ENCODE data around the gene RYR2. TPM values are rescaled to one million over a fixed set of nuclear protein-coding genes. Genes with fewer than 3 reads are reported as not detected.

The RYR2 gene
- total and polyA plus RNA-seq, 2 of the 8 experiments (the other 6 are each of a cell fraction or from before 2014, with no cell fraction given), result 1.3 to 4.4 TPM

DNA sequence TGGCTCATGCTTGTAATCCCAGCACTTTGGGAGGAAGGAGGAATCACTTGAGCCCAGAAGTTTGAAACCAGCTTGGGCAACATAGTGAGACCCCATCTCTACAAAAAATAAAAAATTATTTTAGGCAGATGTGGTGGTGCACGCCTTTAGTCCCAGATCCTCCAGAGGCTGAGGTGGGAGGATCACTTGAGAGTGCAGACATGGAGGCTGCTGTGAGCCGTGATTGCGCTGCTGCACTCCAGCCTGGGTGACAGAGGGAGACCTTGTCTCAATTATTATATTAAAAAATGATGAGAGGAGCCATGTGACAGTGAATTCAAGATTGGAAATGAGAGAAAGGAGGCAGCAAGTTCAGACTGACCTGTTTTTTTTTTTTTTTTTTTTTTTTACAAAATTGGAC, 566.4 kb downstream of the RYR2 start:
- H2BK5ac ChIP-seq (ENCODE audit: low read depth, low read length), result no peak overlapping the region
- H3K4me3 ChIP-seq (ENCODE audit: extremely low read depth in 1 of 4, insufficient read depth in 2 of 4, low read depth in 3 of 4, low read length in 4 of 4), result no peak overlapping the region
- no peak overlapping the region for H4K91ac ChIP-seq (replicated peaks; ENCODE audit: insufficient read length, low read length)
- no peak overlapping the region for H3K18ac ChIP-seq (ENCODE audit: extremely low read depth, low read length)
- no peaks in the 10 kb centered on the region for H3K9me3 ChIP-seq (ENCODE audit: insufficient read depth in 2 of 2, low read depth in 1 of 2, low read length in 1 of 2)
- no peak overlapping the region for H2BK12ac ChIP-seq (ENCODE audit: low read depth, low read length)
- no peak overlapping the region for H3K23ac ChIP-seq (ENCODE audit: insufficient read length)
- H4K20me1 ChIP-seq (replicated peaks in 1 of 2; ENCODE audit: control insufficient read depth in 1 of 2, insufficient read depth in 2 of 2, low read length in 2 of 2), result no peaks in the 10 kb centered on the region
- no peaks in the 10 kb centered on the region for H3K27me3 ChIP-seq (replicated peaks in 1 of 4; ENCODE audit: control insufficient read depth in 3 of 4, extremely low read depth in 1 of 4, insufficient read depth in 3 of 4, low read length in 3 of 4)
- H3K36me3 ChIP-seq (ENCODE audit: control insufficient read depth in 2 of 4, insufficient read depth in 4 of 4, low read length in 3 of 4), result no peaks in the 10 kb centered on the region
- FAIRE-seq (no peak), DNase-seq (ENCODE audit: low read depth in 1 of 2, low spot score in 2 of 2) (no peak)
- no peak overlapping the region for H2BK120ac ChIP-seq (replicated peaks; ENCODE audit: low read depth, low read length)
- H2BK20ac ChIP-seq (ENCODE audit: low read length), result no peak overlapping the region
- no peaks in the 10 kb centered on the region for H3K4me1 ChIP-seq (replicated peaks in 1 of 4; ENCODE audit: control insufficient read depth in 3 of 4, insufficient read depth in 4 of 4, low read length in 3 of 4)
- no peak overlapping the region for H4K5ac ChIP-seq (ENCODE audit: insufficient read length, low read depth, low read length)
- H3K79me2 ChIP-seq (ENCODE audit: control insufficient read depth in 1 of 2, insufficient read depth in 2 of 2, low read length in 2 of 2), result no peaks in the 10 kb centered on the region
- H3K4me2 ChIP-seq (ENCODE audit: insufficient read depth in 1 of 2, low read depth in 2 of 2, low read length in 2 of 2), result no peak overlapping the region
- no peak overlapping the region for H4K8ac ChIP-seq (ENCODE audit: extremely low read depth, insufficient read depth, low read length)
- no peak overlapping the region for H3K27ac ChIP-seq (ENCODE audit: low read depth, low read length)
- no peak overlapping the region for H2BK15ac ChIP-seq (ENCODE audit: low read length)
- H3K9ac ChIP-seq (replicated peaks in 1 of 4; ENCODE audit: extremely low read depth in 1 of 4, low read depth in 3 of 4, low read length in 3 of 4), result no peak overlapping the region
- no peaks in the 10 kb centered on the region for H3K79me1 ChIP-seq (ENCODE audit: low read depth, low read length)
- H2AFZ ChIP-seq (ENCODE audit: low read length), result no peak overlapping the region
- H3K56ac ChIP-seq (replicated peaks; ENCODE audit: insufficient read length, low read depth, low read length), result no peak overlapping the region
- no peak overlapping the region for H3K4ac ChIP-seq (replicated peaks; ENCODE audit: insufficient read length, low read depth, low read length)
- 100% methylated on average over 3 of the region's 3 CpGs; no CpG with 5 or more reads in 1 of the 2 experiments for WGBS, 2 experiments (ENCODE audit: extremely low coverage in 1 of 2, insufficient coverage in 1 of 2, insufficient read length in 1 of 2, insufficient replicate concordance in 2 of 2, low coverage in 1 of 2, low lambda C conversion rate in 2 of 2, missing lambda C conversion rate in 1 of 2)
- CTCF ChIA-PET (ENCODE audit: partially characterized antibody), result no interaction called here
- no peak overlapping the region for H2AK5ac ChIP-seq (ENCODE audit: low read depth, low read length)
- H3K23me2 ChIP-seq (ENCODE audit: low read depth, low read length), result no peaks in the 10 kb centered on the region
- POLR2A ChIA-PET (ENCODE audit: partially characterized antibody), result no interaction called here
- H3K14ac ChIP-seq (ENCODE audit: insufficient read length), result no peak overlapping the region
- no peak for TF ChIP-seq EZH2 (IDR thresholded peaks at IDR 0.05; ENCODE audit: low read depth, low read length, severe bottlenecking)
- TF ChIP-seq NANOG (IDR thresholded peaks at IDR 0.05; ENCODE audit: insufficient read depth, low read depth, low read length, poor library complexity, severe bottlenecking), result no peak
- TF ChIP-seq NRF1 (IDR thresholded peaks at IDR 0.05; ENCODE audit: low read depth, low read length), result no peak
- TF ChIP-seq RBBP5 (IDR thresholded peaks at IDR 0.05; ENCODE audit: borderline replicate concordance, low read depth, low read length), result no peak
- TF ChIP-seq RNF2 (IDR thresholded peaks at IDR 0.05; ENCODE audit: borderline replicate concordance, low read depth, low read length, missing control alignments, poor library complexity, severe bottlenecking), result no peak
- no peak for TF ChIP-seq JUN (IDR thresholded peaks at IDR 0.05; ENCODE audit: low read depth, low read length)
- no peak for TF ChIP-seq POLR2A (IDR thresholded peaks at IDR 0.05; ENCODE audit: control extremely low read depth in 1 of 2, low read depth in 2 of 2, low read length in 2 of 2)
- no peak for TF ChIP-seq BCL11A (IDR thresholded peaks at IDR 0.05; ENCODE audit: low read depth in 2 of 2, low read length in 2 of 2)
- no peak for TF ChIP-seq PHF8 (conservative IDR thresholded peaks at IDR 0.05; ENCODE audit: low read depth, low read length)
- no peak for TF ChIP-seq TAF7 (optimal IDR thresholded peaks at IDR 0.05; ENCODE audit: borderline replicate concordance, low read depth, low read length)
- no peak for TF ChIP-seq POU5F1 (IDR thresholded peaks at IDR 0.05; ENCODE audit: low read depth, low read length)
- TF ChIP-seq GTF2F1 (IDR thresholded peaks at IDR 0.05; ENCODE audit: borderline replicate concordance, low read depth, low read length), result no peak
- TF ChIP-seq KDM4A (IDR thresholded peaks at IDR 0.05; ENCODE audit: low read depth, low read length, severe bottlenecking), result no peak
- TF ChIP-seq SIRT6 (IDR thresholded peaks at IDR 0.05; ENCODE audit: low read length), result no peak
- TF ChIP-seq HDAC6 (IDR thresholded peaks at IDR 0.05; ENCODE audit: low read depth, low read length), result no peak
